Activated CD4-positive, alpha-beta memory T cell treated with anti-CD3 and anti-CD28 coated beads for 36 hours (primary cell): ENCODE measurements around the gene HS6ST3. TPM values are rescaled to one million over a fixed set of nuclear protein-coding genes. Genes with fewer than 3 reads are reported as not detected.

Experiments used
- CTCF ChIA-PET: fragments of 350-600 bp; sonication (Branson Sonifier 250); formaldehyde crosslinking; loops from one replicate; lab custom pipeline; 2021; ENCODE audit warnings: antibody characterized with exemption, inconsistent platforms; lab: Charles Lee
- POLR2A ChIA-PET: fragments of 350-600 bp; sonication (Branson Sonifier 250); formaldehyde crosslinking; loops from one replicate; lab custom pipeline; 2021; ENCODE audit warnings: antibody characterized with exemption; lab: Charles Lee
- DNase-seq: peaks from one replicate; pipeline ENCODE4 v3.0.0-alpha.2; 2020
- H3K27ac Mint-ChIP-seq: one replicate; pipeline ENCODE4 v1.8.0; 2021; ENCODE audit warnings: mixed read lengths
- H3K27me3 Mint-ChIP-seq: one replicate; pipeline ENCODE4 v1.8.0; 2021; ENCODE audit warnings: mixed read lengths
- H3K36me3 Mint-ChIP-seq: one replicate; pipeline ENCODE4 v1.8.0; 2021; ENCODE audit warnings: mixed read lengths
- H3K4me1 Mint-ChIP-seq: one replicate; pipeline ENCODE4 v1.8.0; 2021; ENCODE audit warnings: low read depth, mixed read lengths
- H3K4me3 Mint-ChIP-seq: one replicate; pipeline ENCODE4 v1.8.0; 2021; ENCODE audit warnings: mild to moderate bottlenecking, mixed read lengths
- H3K9me3 Mint-ChIP-seq: one replicate; pipeline ENCODE4 v1.8.0; 2021; ENCODE audit warnings: mixed read lengths
- intact Hi-C: fragments of 100-400 bp; cut with micrococcal nuclease; formaldehyde crosslinking; loops from one replicate; pipeline ENCODE4 v1.15.1; 2023
- total RNA-seq, 2 experiments: library from RNA; stranded (reverse); gene quantifications; one replicate each; pipeline ENCODE4 v1.2.3, GENCODE V29; 2021

The HS6ST3 gene
- total RNA-seq, 2 experiments from 2014 or later: not detected

DNA sequence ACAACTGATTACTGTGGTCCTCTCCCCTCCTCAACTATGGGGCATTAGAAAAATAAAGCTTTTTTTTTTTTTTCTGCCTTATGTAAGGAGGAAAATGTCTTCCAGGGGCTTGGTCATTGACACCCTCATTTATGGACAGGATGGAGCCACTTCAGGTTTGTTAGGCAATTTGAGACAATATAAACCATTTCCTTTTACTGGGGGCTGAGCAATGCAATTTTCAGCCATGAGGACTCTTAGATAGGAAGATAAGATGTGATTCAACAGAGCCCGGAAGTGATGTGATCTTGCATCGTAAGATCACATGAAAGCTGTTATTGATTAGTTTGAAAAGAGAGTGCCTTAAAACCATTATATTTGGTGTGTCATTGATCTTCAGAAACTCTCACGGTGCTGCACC lies 693.6 kb downstream of the HS6ST3 start:
- Mint-ChIP-seq H3K4me1 (no peaks in the 10 kb centered on the region), H3K27me3 (no peaks in the 10 kb centered on the region), H3K27ac (no peak overlapping the region), H3K36me3 (no peaks in the 10 kb centered on the region), H3K4me3 (no peak overlapping the region), H3K9me3 (peaks cover 11% of the 10 kb centered on the region)
- ChIA-PET CTCF (no interaction called here), POLR2A (no interaction called here)
- intact Hi-C loops: no loop called here
- DNase-seq: no peak

DNA sequence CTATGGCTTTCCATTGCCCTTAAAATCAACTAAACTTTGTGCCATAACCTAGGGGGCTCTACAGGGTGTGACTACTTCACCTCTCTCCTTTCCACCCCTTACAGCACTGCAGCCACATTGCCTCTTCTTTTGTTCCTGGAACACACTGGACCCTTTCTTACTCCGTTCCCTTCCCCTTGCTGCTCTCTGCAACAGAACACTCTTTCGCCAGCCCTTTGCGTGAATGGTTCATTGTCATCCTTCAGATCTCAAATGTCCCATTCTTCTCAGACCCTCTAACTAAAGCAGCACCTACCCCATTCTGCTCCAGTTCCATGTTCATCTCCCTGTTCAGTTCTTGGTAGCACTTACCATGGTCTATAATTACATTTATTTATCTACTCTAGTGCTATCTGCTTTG lies 696.1 kb downstream of the HS6ST3 start:
- Mint-ChIP-seq H3K27me3 (no peaks in the 10 kb centered on the region), H3K27ac (no peak overlapping the region), H3K4me1 (no peaks in the 10 kb centered on the region), H3K9me3 (peaks cover 7% of the 10 kb centered on the region), H3K36me3 (no peaks in the 10 kb centered on the region), H3K4me3 (no peak overlapping the region)
- ChIA-PET CTCF (no interaction called here), POLR2A (no interaction called here)
- DNase-seq: no peak
- intact Hi-C loops: no loop called here

DNA sequence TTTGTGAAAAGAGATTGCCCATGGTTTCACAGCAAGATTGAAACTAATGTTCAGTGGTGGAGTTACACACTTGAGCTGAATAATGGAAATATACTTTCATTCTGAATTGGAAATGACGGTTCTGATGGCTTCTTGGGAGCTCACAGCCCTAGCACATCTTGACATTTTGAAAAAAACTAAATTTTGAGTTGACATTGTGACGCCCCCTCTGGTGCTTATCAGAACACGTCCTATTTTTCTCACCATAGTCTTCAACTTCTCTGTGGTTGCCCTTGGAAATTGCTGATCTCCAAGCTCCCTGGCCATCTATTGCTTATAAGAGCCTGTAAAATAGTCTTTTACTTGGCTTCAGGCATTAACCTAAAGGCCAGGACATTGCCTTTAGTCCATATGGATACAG lies 702.3 kb downstream of the HS6ST3 start:
- Mint-ChIP-seq H3K9me3 (peaks cover 4% of the 10 kb centered on the region), H3K27me3 (no peaks in the 10 kb centered on the region), H3K4me1 (no peaks in the 10 kb centered on the region), H3K4me3 (no peak overlapping the region), H3K27ac (no peak overlapping the region), H3K36me3 (no peaks in the 10 kb centered on the region)
- ChIA-PET POLR2A (no interaction called here), CTCF (no interaction called here)
- no peak for DNase-seq
- intact Hi-C loops: no loop called here

DNA sequence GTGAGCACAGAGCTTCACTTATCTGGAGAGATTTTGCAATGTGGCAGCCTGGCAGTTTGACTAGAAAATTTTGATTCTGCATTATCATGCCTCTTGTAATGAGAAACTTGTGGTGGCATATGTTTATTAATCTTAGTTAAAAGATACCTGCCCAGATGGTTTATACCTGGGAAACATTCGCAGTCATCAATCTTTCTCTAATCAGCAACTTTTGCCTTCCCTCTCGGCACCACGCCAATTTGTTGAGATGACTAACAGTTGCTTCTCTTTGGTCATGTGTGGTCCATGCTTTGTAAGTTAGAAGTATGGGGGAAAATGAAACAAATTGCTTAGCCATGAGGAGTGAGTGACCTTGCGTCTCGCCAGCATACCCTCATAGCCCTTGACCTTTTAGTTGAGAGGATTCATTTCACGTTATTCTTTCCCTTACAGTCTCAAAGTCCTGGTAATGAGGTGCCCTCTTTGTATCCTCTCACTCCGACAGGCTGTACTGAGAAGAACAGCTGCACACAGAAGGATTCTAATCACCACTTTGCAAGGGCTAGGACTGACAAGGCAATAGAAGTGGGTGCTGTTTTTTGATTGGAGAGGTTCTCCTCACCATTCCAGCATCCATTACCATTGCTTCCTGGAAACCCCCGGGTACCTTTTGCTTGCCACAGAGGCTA lies 703.0 kb downstream of the HS6ST3 start:
- Mint-ChIP-seq H3K27ac (no peak overlapping the region), H3K27me3 (no peaks in the 10 kb centered on the region), H3K9me3 (peaks cover 4% of the 10 kb centered on the region), H3K4me3 (no peak overlapping the region), H3K36me3 (no peaks in the 10 kb centered on the region), H3K4me1 (no peaks in the 10 kb centered on the region)
- CTCF ChIA-PET: no interaction called here
- POLR2A ChIA-PET: no interaction called here
- DNase-seq: no peak
- intact Hi-C loops: no loop called here

DNA sequence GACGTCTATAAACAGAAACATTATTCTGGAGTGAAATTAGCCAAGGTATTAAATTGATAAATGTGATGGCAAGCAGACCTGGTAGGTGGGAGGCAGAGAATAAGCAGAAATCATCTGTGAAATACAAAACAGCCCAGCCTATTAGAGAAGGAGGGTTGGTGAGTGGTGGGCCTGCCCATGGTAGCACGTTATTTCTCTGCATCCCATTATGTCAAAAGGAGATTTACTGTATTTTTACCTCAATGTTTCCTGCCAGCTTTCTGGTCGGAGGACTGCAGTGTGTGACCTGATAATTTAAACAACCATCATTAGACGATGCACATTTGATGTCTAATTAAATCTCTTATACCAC lies 703.5 kb downstream of the HS6ST3 start:
- Mint-ChIP-seq H3K27ac (no peak overlapping the region), H3K4me1 (no peaks in the 10 kb centered on the region), H3K36me3 (no peaks in the 10 kb centered on the region), H3K27me3 (no peaks in the 10 kb centered on the region), H3K4me3 (no peak overlapping the region), H3K9me3 (peaks cover 6% of the 10 kb centered on the region)
- CTCF ChIA-PET: no interaction called here
- intact Hi-C loops: no loop called here
- POLR2A ChIA-PET: no interaction called here
- no peak for DNase-seq

DNA sequence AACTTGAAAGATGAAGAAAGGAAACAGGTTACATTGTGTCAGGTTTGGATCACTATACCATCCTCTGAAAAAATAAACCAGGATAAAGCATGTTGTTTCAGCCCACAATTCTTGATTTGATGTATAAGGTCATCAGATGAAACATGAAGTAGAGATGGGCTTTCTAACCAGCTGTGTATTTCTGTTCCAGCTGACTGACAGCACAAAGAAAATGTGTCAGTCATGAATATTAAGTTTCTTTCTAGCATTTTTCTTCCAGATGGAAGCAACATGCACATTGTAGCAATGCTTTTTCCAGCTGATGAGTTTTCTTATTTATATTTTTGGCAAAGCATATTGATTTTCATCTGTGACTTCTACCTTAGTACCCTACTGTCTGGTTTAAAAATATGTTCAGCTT lies 704.8 kb downstream of the HS6ST3 start:
- POLR2A ChIA-PET: no interaction called here

DNA sequence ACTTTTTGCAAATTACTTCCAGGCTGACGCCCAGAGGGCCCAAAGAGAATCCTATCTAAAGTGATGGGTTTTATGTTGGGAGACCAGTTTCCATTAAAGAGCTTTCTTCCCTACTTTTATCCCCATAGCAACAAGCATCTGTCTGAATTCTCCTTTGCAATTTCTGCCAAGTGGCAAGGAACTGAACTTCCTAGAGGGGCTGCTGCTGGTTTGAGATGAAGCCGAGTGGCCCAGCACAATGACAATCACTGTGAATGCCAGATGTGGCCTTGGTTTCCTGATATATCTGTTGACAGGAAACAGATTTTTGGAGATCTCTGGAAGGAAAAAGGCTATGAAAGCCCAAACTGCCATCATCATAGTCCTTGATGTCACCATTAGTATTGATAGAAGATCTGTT lies 705.8 kb downstream of the HS6ST3 start:
- ChIA-PET POLR2A (no interaction called here), CTCF (no interaction called here)

More for the DNA sequence above, 704.8 kb downstream of the HS6ST3 start:
- H3K4me3 Mint-ChIP-seq: no peak overlapping the region
- H3K4me1 Mint-ChIP-seq: no peaks in the 10 kb centered on the region
- CTCF ChIA-PET: no interaction called here
- no peak for DNase-seq
- peaks cover 8% of the 10 kb centered on the region for H3K9me3 Mint-ChIP-seq
- no peak overlapping the region for H3K27ac Mint-ChIP-seq
- intact Hi-C loops: no loop called here
- no peaks in the 10 kb centered on the region for H3K27me3 Mint-ChIP-seq
- H3K36me3 Mint-ChIP-seq: no peaks in the 10 kb centered on the region

DNA sequence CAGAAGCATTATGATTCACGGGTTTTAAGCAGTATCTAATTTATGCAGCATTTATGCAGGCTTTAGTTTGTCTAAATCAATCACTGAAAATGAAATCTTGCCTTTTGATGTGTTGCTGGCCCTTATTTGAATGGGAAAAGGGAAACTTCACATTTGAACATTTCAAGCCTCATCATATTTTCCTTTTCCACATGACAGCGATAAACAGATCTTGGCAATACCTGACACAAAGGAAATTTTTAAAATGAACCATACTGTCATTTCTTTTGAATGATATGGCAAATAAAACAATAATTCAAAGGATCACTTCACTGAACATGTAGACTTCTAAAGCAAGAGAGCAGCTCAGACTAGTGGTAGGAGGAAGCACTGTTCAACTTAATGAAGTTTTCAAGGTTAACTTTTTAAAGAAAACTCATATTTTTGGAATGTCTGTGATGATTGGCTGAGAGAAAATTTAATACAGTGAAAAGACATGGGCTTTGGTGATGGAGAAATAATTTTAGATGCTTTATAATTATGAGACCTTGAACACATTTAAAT lies 706.3 kb downstream of the HS6ST3 start:
- H3K9me3 Mint-ChIP-seq: peaks cover 8% of the 10 kb centered on the region
- H3K4me3 Mint-ChIP-seq: no peak overlapping the region
- no peak overlapping the region for H3K27ac Mint-ChIP-seq
- DNase-seq: no peak
- H3K27me3 Mint-ChIP-seq: no peaks in the 10 kb centered on the region
- H3K4me1 Mint-ChIP-seq: no peaks in the 10 kb centered on the region
- no peaks in the 10 kb centered on the region for H3K36me3 Mint-ChIP-seq
- CTCF ChIA-PET: no interaction called here
- POLR2A ChIA-PET: no interaction called here
- intact Hi-C loops: no loop called here

More for the DNA sequence above, 705.8 kb downstream of the HS6ST3 start:
- no peaks in the 10 kb centered on the region for H3K27me3 Mint-ChIP-seq
- peaks cover 8% of the 10 kb centered on the region for H3K9me3 Mint-ChIP-seq
- DNase-seq: no peak
- H3K36me3 Mint-ChIP-seq: no peaks in the 10 kb centered on the region
- intact Hi-C loops: no loop called here
- no peak overlapping the region for H3K4me3 Mint-ChIP-seq
- no peaks in the 10 kb centered on the region for H3K4me1 Mint-ChIP-seq
- no peak overlapping the region for H3K27ac Mint-ChIP-seq

DNA sequence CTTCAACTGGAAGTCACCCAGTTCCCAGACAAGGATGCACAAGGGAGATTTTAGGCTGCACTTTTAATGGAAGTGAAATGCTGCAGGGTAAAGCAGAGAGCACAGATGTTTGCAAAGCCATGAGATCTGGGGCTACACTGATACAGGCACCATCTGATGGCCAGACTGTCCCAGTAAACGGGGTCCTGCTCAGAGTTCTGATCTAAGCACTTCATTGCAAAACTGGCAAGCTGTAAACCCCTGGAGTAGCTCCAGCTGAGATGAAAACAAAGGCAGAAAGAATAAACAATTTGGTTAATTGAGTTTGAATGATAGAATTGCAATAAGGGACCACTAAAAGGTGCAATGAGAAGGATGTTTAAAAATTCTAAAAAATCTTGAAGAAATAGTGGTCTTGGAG lies 707.2 kb downstream of the HS6ST3 start:
- no peaks in the 10 kb centered on the region for H3K36me3 Mint-ChIP-seq
- no peak overlapping the region for H3K4me3 Mint-ChIP-seq
- H3K9me3 Mint-ChIP-seq: peaks cover 8% of the 10 kb centered on the region
- DNase-seq: no peak
- H3K4me1 Mint-ChIP-seq: no peaks in the 10 kb centered on the region
- CTCF ChIA-PET: no interaction called here
- POLR2A ChIA-PET: no interaction called here
- intact Hi-C loops: no loop called here
- no peak overlapping the region for H3K27ac Mint-ChIP-seq
- H3K27me3 Mint-ChIP-seq: no peaks in the 10 kb centered on the region

DNA sequence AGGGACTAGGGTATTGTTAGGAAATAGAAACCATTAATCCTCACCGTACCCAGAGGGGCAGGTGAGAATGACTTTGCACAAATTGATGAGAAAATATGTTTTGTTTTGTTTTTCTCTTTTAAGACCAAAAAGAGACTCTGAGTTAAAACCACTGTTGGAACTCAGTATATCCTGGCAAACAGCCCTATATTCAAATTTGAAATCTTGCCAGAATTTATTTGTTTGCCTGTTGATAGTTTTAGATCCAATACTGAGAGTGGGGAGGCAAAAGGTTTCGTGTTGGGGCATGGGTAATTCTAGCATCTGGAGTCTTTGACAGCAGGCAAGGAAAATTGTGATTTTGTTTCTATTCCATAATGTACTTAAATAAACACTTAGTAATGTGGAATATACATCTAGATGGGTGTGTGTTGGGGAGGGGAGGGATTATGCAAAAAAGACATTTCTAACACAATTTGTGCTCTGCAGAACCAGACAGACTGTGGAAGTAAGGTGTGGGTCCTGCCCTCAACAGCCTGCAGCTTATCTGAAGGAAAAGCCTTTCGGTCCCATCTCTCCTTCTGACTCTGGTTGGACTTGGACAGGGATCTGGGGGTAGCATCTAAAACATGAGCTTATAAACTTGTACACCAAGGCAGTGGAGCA lies 713.7 kb downstream of the HS6ST3 start:
- intact Hi-C loops: no loop called here
- POLR2A ChIA-PET: no interaction called here
- H3K27ac Mint-ChIP-seq: no peak overlapping the region
- no peaks in the 10 kb centered on the region for H3K4me1 Mint-ChIP-seq
- H3K9me3 Mint-ChIP-seq: peaks cover under 1% of the 10 kb centered on the region
- H3K4me3 Mint-ChIP-seq: no peak overlapping the region
- no peak for DNase-seq
- CTCF ChIA-PET: interaction anchor here (1.2 to 1.4 kb wide), 2 partner anchors 14 to 784 kb away, joined by 3 read pairs; no protein-coding TSS in a partner anchor
- no peaks in the 10 kb centered on the region for H3K27me3 Mint-ChIP-seq
- H3K36me3 Mint-ChIP-seq: no peaks in the 10 kb centered on the region

DNA sequence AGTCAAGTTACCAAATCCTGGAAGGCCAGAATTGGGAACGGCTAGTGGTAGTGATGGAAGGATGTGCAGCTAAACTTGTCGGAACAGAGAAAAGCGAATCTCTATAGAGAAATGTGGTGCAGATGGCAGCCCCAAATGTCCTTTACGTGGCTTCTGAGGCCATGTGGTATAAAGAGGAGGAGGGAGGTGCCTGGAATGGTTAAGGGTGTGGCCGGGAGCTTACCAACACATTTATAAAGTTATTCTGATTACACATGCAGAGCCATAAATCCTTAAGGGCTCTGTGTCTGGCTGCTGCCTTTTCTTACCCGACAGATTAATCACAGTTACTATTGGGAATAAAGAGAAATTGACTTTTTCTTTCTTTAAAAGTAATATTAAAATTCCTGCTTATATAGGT lies 714.3 kb downstream of the HS6ST3 start:
- ChIA-PET CTCF (interaction anchor here (1.2 to 1.4 kb wide), 2 partner anchors 13 to 784 kb away, joined by 3 read pairs; no protein-coding TSS in a partner anchor), POLR2A (no interaction called here)
- Mint-ChIP-seq H3K4me3 (no peak overlapping the region), H3K36me3 (no peaks in the 10 kb centered on the region), H3K27me3 (no peaks in the 10 kb centered on the region), H3K9me3 (no peaks in the 10 kb centered on the region), H3K4me1 (no peaks in the 10 kb centered on the region), H3K27ac (no peak overlapping the region)
- DNase-seq: no peak
- intact Hi-C loops: no loop called here

DNA sequence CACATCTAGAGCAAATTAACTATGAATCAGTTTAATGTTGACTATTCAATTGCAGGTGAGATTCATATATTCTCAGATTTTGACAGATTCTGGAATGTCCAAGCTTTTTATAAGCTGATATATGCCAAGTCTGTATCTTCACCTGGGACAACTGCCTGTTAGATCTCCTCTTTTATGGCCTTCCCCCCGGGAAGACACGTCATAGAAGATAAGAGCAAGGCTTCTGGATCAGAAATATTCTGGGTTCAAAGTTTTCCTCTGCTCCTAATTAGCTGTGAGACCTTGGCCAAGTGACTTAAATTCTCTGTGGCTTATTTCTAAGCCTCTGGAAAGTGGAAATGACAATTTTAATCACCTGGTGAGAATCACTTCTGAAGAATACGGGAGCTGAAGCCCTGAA lies 716.8 kb downstream of the HS6ST3 start:
- no peak overlapping the region for H3K4me3 Mint-ChIP-seq
- H3K4me1 Mint-ChIP-seq: no peaks in the 10 kb centered on the region
- ChIA-PET CTCF (no interaction called here), POLR2A (no interaction called here)
- intact Hi-C loops: no loop called here
- no peak overlapping the region for H3K27ac Mint-ChIP-seq
- no peak for DNase-seq
- no peaks in the 10 kb centered on the region for H3K27me3 Mint-ChIP-seq
- H3K36me3 Mint-ChIP-seq: no peaks in the 10 kb centered on the region
- no peaks in the 10 kb centered on the region for H3K9me3 Mint-ChIP-seq
